Brain microvascular endothelial cell (primary cell): Measurements from ENCODE around the gene AKT1S1.
"Not testable (repeated sequence)": the region's sequence is repeated elsewhere in the genome, so short reads cannot be mapped to it uniquely, and the experiment has no call there.

ENCODE experiments used
- DNase-seq: peaks from one replicate; pipeline ENCODE4 v3.0.0-alpha.2; 2020
- H3K27ac ChIP-seq: fragments of 250-450 bp; sonication (Bioruptor Pico); 2 replicates; pipeline ENCODE4 v1.5.1; 2020; ENCODE audit warnings: mild to moderate bottlenecking, moderate library complexity
- H3K27me3 ChIP-seq: fragments of 250-450 bp; sonication (Bioruptor Pico); replicated peaks from 2 replicates; pipeline ENCODE4 v1.5.1; 2020; ENCODE audit warnings: mild to moderate bottlenecking
- H3K36me3 ChIP-seq: fragments of 250-450 bp; sonication (Bioruptor Pico); replicated peaks from 2 replicates; pipeline ENCODE4 v1.5.1; 2020; ENCODE audit warnings: mild to moderate bottlenecking
- H3K4me3 ChIP-seq: 2 replicates; pipeline ENCODE4 v1.5.1; 2011; ENCODE audit warnings: low read depth, mild to moderate bottlenecking, control low read depth, low read length, moderate library complexity
- in situ Hi-C: cut with HindIII; loops from 2 replicates; pipeline ENCODE4 v1.10.0; 2017; ENCODE audit warnings: low sequenced_read_pairs, low pct_ligation_motif_present
- TF ChIP-seq, protein P1 (sequence below): IDR thresholded peaks from 2 replicates; pipeline ENCODE4 v1.5.1; 2011; ENCODE audit warnings: low read depth, mild to moderate bottlenecking, moderate library complexity, low read length, control low read depth, inconsistent platforms; ENCODE audit errors: missing control alignments

AKT1S1 gene

DNA sequence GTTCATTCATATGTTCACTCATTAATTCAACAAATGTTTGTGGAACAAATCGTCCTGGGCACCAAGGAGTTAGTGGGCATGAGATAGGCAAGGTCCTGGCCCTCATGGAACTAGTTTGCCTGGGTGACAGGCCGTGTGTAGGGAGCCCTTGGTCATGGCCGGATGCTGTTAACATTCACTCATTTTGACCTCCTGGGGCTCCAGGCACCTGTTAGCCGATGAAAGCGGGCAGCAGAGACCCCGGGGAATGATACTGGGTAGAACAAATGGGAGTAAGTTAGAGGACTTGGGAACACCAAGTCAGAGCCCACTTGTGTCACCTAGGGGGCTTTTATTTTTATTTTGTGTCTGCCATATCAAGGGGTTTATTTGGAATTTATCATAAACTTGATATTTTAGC is 52.5 kb downstream of the AKT1S1 start:
- Histone ChIP-seq H3K27me3 (no peaks in the 10 kb centered on the region), H3K36me3 (peaks cover 19% of the 10 kb centered on the region), H3K27ac (no peak overlapping the region), H3K4me3 (no peak overlapping the region)
- in situ Hi-C loops, result no loop called here
- no peak for DNase-seq
- TF ChIP-seq, protein P1, sequence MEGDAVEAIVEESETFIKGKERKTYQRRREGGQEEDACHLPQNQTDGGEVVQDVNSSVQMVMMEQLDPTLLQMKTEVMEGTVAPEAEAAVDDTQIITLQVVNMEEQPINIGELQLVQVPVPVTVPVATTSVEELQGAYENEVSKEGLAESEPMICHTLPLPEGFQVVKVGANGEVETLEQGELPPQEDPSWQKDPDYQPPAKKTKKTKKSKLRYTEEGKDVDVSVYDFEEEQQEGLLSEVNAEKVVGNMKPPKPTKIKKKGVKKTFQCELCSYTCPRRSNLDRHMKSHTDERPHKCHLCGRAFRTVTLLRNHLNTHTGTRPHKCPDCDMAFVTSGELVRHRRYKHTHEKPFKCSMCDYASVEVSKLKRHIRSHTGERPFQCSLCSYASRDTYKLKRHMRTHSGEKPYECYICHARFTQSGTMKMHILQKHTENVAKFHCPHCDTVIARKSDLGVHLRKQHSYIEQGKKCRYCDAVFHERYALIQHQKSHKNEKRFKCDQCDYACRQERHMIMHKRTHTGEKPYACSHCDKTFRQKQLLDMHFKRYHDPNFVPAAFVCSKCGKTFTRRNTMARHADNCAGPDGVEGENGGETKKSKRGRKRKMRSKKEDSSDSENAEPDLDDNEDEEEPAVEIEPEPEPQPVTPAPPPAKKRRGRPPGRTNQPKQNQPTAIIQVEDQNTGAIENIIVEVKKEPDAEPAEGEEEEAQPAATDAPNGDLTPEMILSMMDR, result no peak

DNA sequence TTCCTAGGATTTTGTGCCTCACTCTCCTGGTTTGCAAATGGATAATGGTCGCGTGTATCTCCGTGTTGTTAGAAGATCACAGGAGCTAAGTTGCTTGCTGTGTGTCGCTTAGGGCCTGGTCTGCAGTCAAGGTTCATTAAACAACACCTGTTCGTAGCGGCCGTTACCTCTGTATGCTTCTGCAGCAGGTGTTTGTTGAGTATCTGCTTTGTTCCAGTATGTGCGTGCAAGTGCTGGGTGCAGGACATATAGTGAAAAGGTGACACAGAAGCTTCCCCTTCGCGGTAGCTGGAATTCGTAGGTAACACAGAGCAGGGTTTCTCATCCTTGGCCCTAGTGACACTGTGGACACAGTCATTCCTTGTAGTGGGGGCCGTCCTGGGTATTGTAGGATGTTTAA is 53.7 kb downstream of the AKT1S1 start:
- Histone ChIP-seq H3K27me3 (no peaks in the 10 kb centered on the region), H3K36me3 (peaks cover 18% of the 10 kb centered on the region)
- TF ChIP-seq, protein P1, result no peak

DNA sequence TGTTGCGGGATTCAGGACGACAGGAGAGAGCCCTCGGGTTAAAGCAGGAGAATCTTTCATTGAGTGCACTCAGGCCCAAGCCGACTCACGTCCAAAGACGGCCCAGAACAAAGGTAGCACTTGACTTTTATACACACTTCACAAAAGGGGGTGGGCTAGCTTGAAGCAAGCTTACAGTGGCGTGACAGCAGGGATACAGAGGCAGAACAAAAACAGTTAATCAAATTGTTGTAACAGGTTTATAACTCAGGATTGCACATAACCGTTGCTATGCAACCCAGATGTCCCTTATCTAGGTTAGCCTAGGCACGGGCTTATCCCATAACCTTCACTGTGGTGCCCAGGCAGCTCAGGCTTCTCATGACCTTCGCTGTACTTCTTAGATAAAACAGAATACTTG is 57.0 kb downstream of the AKT1S1 start:
- DNase-seq, result no peak
- in situ Hi-C loops, result no loop called here
- Histone ChIP-seq H3K27me3 (no peaks in the 10 kb centered on the region), H3K4me3 (no peak overlapping the region), H3K36me3 (peaks cover 17% of the 10 kb centered on the region), H3K27ac (no peak overlapping the region)
- TF ChIP-seq, protein P1, result no peak

More for the DNA sequence above, 53.7 kb downstream of the AKT1S1 start:
- in situ Hi-C loops, result no loop called here
- Histone ChIP-seq H3K27ac (no peak overlapping the region), H3K4me3 (no peak overlapping the region)
- no peak for DNase-seq

DNA sequence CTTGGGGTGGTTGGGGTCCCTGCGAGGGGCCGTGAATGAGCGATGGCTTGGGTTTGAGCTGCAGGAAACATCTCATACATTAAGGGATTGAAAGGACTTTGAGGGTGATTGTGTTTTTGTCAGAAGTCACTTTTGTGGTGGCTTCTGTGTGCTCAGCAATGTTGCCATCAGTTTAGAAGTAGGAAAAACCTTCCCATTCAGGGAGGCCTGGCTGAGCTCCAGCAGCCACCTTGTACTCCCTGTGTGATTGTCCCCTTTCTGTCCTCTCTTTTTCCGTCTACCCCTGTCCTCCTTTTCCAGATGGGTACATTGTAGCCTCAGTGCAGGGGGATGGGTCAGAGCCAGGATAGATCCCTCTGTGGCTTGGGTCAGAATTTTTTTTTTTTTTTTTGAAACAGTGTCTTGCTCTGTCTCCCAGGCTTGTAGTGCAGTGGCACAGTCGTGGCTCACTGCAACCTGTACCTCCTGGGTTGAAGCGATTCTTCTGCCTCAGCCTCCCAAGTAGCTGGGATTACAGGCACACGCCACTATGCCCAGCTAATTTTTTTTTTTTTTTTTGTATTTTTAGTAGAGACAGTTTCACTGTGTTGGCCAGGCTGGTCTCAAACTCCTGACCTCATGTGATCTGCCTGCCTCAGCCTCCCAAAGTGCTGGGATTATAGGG is 57.6 kb downstream of the AKT1S1 start:
- not testable (repeated sequence) for H3K27ac ChIP-seq

More for the DNA sequence above, 57.6 kb downstream of the AKT1S1 start:
- DNase-seq, H3K27me3 ChIP-seq, in situ Hi-C loops: not testable (repeated sequence)
- peak overlapping the region; percentile 96 for H3K4me3 ChIP-seq
- peaks cover 17% of the 10 kb centered on the region for H3K36me3 ChIP-seq
